Erythroblast (primary cell): ENCODE measurements around the gene TRDMT1.

Experiments
- GATA1 ChIP-seq: IDR thresholded peaks from 2 replicates; pipeline ENCODE4 v1.6.1; 2011; ENCODE audit warnings: low read depth, mild to moderate bottlenecking, control low read depth, low read length, moderate library complexity
- POLR2A ChIP-seq: IDR thresholded peaks from 2 replicates; pipeline ENCODE4 v1.6.1; 2011; ENCODE audit warnings: mild to moderate bottlenecking, low read length

DNA sequence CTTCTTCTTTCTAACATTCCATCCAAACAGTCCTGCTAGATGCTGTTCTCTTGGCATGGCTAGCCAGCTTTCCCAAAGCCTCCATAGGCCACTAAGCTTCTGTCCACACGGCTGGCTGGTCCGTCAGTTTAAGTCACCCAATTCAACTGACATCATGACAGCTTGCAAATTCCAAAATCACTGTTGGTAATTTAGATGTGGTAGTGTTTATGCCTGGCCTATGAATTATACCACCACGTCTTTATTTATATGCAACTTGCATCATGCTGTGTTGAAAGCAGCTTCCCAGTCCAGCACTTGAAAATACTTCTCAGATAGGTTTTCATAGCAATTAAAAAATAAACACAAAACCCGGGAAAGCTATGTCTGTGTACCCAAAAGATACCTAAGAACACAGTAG, 24.3 kb upstream of the TRDMT1 start:
- no peak for TF ChIP-seq POLR2A
- TF ChIP-seq GATA1: no peak
